Heart left ventricle (tissue), 16 donors: Measurements from ENCODE around the gene SLC35D3. TPM values are rescaled to one million over a fixed set of nuclear protein-coding genes. Genes with fewer than 3 reads are reported as not detected.

ENCODE experiments used
- ATAC-seq, 4 donors: fragments of 200-7000 bp; cut with Tn5 transposase; one replicate each; pipeline ENCODE4 v1.9.1; 2020 to 2022; ENCODE audit warnings: moderate library complexity in 4 of 4, mild to moderate bottlenecking in 3 of 4, moderate number of reproducible peaks in 1 of 4
- DNase-seq, 5 donors: peaks; one replicate each; pipeline ENCODE4 v3.0.0-alpha.2; 2020
- H3K27ac ChIP-seq, 12 donors: fragments of 200-600 bp; sonication (generic) in 4 of 12; one replicate each; pipeline versions ENCODE4 v1.5.0 to v1.8.0; 2016 to 2022; ENCODE audit warnings: mild to moderate bottlenecking in 2 of 12
- H3K27me3 ChIP-seq, 9 donors: fragments of 200-600 bp; sonication (generic) in 2 of 9; one replicate each; pipeline versions ENCODE4 v1.5.1 to v1.8.0; 2016 to 2022; ENCODE audit warnings: mild to moderate bottlenecking in 3 of 9
- H3K36me3 ChIP-seq, 9 donors: fragments of 200-600 bp; sonication (generic) in 2 of 9; one replicate each; pipeline versions ENCODE4 v1.5.0 to v1.8.0; 2018 to 2022; ENCODE audit warnings: mild to moderate bottlenecking in 2 of 9
- H3K4me1 ChIP-seq, 12 donors: fragments of 200-600 bp; sonication (generic) in 4 of 12; one replicate each; pipeline versions ENCODE4 v1.5.0 to v1.8.0; 2016 to 2022; ENCODE audit warnings: mild to moderate bottlenecking in 3 of 12
- H3K4me3 ChIP-seq, 12 donors: fragments of 200-600 bp; sonication (generic) in 4 of 12; one replicate each; pipeline versions ENCODE4 v1.5.0 to v1.8.0; 2017 to 2022; ENCODE audit warnings: mild to moderate bottlenecking in 9 of 12, moderate library complexity in 4 of 12
- H3K9me3 ChIP-seq, 12 donors: fragments of 200-600 bp; sonication (generic) in 4 of 12; one replicate each; pipeline versions ENCODE4 v1.5.0 to v1.8.0; 2016 to 2022; ENCODE audit warnings: mild to moderate bottlenecking in 1 of 12
- POLR2A ChIP-seq, 2 donors: fragments of 450-650 bp; IDR thresholded peaks; one replicate each; pipeline ENCODE4 v1.6.1; 2017; ENCODE audit warnings: antibody characterized with exemption in 2 of 2, mild to moderate bottlenecking in 2 of 2, moderate library complexity in 2 of 2
- WGBS, 4 donors: extraction: QIAGEN DNeasy Blood & Tissue Kit in 2 of 4; methylation state at CpG; one replicate each; pipeline versions ENCODE4 v1.1.5 to v1.1.7; 2013 to 2018; 5-methylcytosine and 5-hydroxymethylcytosine counted together
- intact Hi-C, 10 donors: fragments of 100-400 bp; cut with DNase I; formaldehyde crosslinking; loops; one replicate each; pipeline versions ENCODE4 v1.11.1 to v1.14.2; 2022
- polyA plus RNA-seq, 2 donors: library from polyadenylated mRNA; stranded (reverse); fragments of 200-250 nt; gene quantifications; one replicate each; pipeline ENCODE4 v1.2.3, GENCODE V29; 2013
- total RNA-seq, 9 donors: library from RNA; depleted of rRNA in 2 of 9; stranded (reverse); fragments of >200 nt in 2 of 9; fragmentation: NEBNext Ultra II Directional in 3 of 9; extraction: Animal tissue kit (Norgen Biotek cat#: 25700) in 3 of 9; gene quantifications; one replicate each; pipeline versions ENCODE4 v1.1.0 to v1.2.4, GENCODE V29; 2016 to 2023
- TF ChIP-seq, protein P1 (sequence below), 12 donors: fragments of 200-600 bp; sonication (generic) in 4 of 12; IDR thresholded peaks; one replicate each; pipeline versions ENCODE4 v1.5.0 to v1.8.0; 2018 to 2022; ENCODE audit warnings: antibody characterized with exemption in 12 of 12, mild to moderate bottlenecking in 5 of 12
- donor health status: ischemic (EF 13 %, LVEDD 7.1; RV severe dilation, severe dysfunction).
- donor health status: healthy with polysubstance abuse.
- donor health status: DM: no; HTN: yes; CAD: no.
- donor health status: DM: no; HTN: no; CAD: no.
- donor health status: ischemic (EF 25% LVEDD 6.9; RV normal size, moderate dysfunction).
- donor health status: ischemic (EF 25% LVEDD 5.7; RV mildly dilated, moderate dysfunction).
- donor health status: healthy.
- donor health status: DM: yes; HTN: yes; CAD: no.
- donor health status: ischemic (EF 35%, LVEDD 5.7; RV mildly dilated, moderate dysfunction).
- donor health status: nonischemic (EF 11% LVEDD 7.7; RV severe dilation, severe dysfunction).
- donor health status: DM: yes; HTN: yes; CAD: no.
- donor health status: PGD.
- donor health status: ischemic (EF 29% LVEDD 5.4; RV normal size, mild dysfunction).
- donor health status: nonischemic (EF 23%, LVEDD 6.1; RV moderate dilation, normal function).

Gene SLC35D3
- total and polyA plus RNA-seq, 11 donors: 0.03 to 0.16 TPM; not detected in 9

DNA sequence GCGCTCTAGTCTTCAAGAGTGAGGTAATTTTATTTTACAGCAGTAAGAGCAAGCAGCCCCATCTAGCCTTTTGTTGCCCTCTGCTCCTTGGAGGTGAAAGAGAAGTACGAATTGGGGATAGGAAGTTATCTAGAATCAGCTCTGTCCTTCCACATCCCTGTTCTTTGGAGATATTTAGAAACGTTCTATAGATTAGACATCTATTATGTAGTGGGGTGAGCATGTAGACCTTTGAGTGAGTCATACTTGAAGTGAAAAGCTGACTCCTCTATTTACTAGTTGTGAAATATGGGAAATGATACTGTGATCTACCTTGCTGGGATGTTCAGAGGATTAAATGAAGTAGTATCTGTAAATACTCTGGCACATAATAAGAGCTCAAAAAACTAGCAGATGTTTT lies 36.0 kb upstream of the SLC35D3 start:
- Histone ChIP-seq H3K27ac (no peak overlapping the region), H3K36me3 (peaks cover 0 to 4% (median 0%) of the 10 kb centered on the region in 9 donors), H3K27me3 (no peaks in the 10 kb centered on the region), H3K4me3 (no peak overlapping the region), H3K9me3 (no peaks in the 10 kb centered on the region), H3K4me1 (peaks cover 0 to 5% (median 0%) of the 10 kb centered on the region in 12 donors)
- ATAC-seq (no peak), DNase-seq (no peak)
- intact Hi-C loops: no loop called here
- no peak for TF ChIP-seq POLR2A (IDR thresholded peaks at IDR 0.05)
- TF ChIP-seq, protein P1, sequence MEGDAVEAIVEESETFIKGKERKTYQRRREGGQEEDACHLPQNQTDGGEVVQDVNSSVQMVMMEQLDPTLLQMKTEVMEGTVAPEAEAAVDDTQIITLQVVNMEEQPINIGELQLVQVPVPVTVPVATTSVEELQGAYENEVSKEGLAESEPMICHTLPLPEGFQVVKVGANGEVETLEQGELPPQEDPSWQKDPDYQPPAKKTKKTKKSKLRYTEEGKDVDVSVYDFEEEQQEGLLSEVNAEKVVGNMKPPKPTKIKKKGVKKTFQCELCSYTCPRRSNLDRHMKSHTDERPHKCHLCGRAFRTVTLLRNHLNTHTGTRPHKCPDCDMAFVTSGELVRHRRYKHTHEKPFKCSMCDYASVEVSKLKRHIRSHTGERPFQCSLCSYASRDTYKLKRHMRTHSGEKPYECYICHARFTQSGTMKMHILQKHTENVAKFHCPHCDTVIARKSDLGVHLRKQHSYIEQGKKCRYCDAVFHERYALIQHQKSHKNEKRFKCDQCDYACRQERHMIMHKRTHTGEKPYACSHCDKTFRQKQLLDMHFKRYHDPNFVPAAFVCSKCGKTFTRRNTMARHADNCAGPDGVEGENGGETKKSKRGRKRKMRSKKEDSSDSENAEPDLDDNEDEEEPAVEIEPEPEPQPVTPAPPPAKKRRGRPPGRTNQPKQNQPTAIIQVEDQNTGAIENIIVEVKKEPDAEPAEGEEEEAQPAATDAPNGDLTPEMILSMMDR (IDR thresholded peaks at IDR 0.05): no peak
- 76 to 88% (median 81%) methylated on average over 3 of the region's 3 CpGs for WGBS, 4 donors

DNA sequence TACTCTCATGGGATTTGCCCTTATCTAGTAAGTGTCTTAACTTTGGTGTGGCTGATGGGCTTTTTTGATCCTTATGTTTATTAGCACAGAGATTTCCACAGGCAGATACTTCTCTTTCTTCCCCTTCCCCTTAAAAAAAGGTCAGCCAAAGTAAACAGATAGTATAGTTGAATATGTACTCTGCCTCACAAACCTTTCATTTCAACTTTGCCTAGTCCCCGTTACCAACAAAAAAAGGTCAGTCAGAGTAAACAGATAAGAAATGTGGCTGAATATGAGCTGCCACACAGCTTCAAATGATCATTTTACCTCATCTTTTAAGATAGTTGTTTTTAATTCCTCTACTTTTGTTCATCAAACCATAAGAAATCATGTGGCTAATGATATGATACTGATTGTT lies 34.1 kb upstream of the SLC35D3 start:
- ATAC-seq (no peak), DNase-seq (no peak)
- H3K9me3 ChIP-seq: no peaks in the 10 kb centered on the region
- intact Hi-C loops: no loop called here
- 0 to 48% (median 34%) methylated on average over 1 of the region's 1 CpG for WGBS, 4 donors
- no peak overlapping the region for H3K27ac ChIP-seq
- H3K27me3 ChIP-seq: no peaks in the 10 kb centered on the region
- peaks cover 0 to 4% (median 0%) of the 10 kb centered on the region in 9 donors for H3K36me3 ChIP-seq
- TF ChIP-seq, protein P1 (IDR thresholded peaks at IDR 0.05): no peak
- TF ChIP-seq POLR2A (IDR thresholded peaks at IDR 0.05): no peak
- peaks cover 0 to 5% (median 0%) of the 10 kb centered on the region in 12 donors for H3K4me1 ChIP-seq
- H3K4me3 ChIP-seq: no peak overlapping the region

DNA sequence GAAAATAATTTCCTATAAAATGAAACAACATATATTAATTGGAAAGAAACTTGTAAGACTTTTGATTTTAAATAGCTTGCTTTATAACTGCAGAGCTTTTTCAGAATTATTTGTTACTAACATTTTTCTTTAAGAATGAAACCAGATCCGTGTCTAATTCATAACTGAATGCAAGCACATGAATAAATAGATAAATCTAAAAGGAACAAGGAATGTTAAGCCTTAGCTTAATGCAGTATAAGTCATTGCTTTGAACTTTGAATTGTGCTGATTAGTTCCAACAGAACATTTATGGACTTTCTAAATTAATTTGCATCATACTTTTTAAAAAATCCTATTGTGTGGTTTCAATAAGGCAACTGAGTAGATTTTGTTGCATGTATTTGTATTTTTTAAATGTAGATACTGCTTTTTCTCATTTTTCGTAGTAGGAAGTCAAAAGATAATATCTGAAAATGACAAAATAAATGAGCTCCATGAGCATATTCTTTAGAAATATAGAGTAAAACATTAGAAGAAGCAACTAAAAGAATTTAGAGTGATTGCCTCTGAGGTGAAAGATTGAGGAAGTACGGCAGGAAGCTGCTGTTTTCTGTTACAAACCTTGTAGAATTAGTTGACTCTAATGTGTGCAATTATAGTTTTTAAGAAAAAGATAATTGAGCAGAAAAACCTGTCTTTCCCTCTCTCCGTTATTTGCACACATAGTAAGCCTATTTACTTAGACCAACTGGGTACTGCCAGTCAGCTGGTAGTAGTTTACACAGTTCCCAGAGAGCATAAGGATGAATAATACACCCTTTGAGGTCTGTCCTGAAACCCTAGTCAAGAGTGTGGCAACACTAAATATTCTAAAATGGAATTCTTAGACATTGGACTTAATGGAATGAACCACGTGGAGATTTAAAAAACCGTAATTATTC lies 32.6 kb upstream of the SLC35D3 start:
- no peak for DNase-seq
- peaks cover 0 to 5% (median 0%) of the 10 kb centered on the region in 12 donors for H3K4me1 ChIP-seq
- no peaks in the 10 kb centered on the region for H3K9me3 ChIP-seq
- intact Hi-C loops: no loop called here
- no peak overlapping the region for H3K4me3 ChIP-seq
- ATAC-seq: no peak
- TF ChIP-seq POLR2A (IDR thresholded peaks at IDR 0.05): no peak
- TF ChIP-seq, protein P1 (IDR thresholded peaks at IDR 0.05): no peak
- no peaks in the 10 kb centered on the region for H3K27me3 ChIP-seq
- 82 to 87% (median 85%) methylated on average over 6 of the region's 6 CpGs for WGBS, 4 donors
- peaks cover 0 to 6% (median 0%) of the 10 kb centered on the region in 9 donors for H3K36me3 ChIP-seq
- no peak overlapping the region for H3K27ac ChIP-seq

DNA sequence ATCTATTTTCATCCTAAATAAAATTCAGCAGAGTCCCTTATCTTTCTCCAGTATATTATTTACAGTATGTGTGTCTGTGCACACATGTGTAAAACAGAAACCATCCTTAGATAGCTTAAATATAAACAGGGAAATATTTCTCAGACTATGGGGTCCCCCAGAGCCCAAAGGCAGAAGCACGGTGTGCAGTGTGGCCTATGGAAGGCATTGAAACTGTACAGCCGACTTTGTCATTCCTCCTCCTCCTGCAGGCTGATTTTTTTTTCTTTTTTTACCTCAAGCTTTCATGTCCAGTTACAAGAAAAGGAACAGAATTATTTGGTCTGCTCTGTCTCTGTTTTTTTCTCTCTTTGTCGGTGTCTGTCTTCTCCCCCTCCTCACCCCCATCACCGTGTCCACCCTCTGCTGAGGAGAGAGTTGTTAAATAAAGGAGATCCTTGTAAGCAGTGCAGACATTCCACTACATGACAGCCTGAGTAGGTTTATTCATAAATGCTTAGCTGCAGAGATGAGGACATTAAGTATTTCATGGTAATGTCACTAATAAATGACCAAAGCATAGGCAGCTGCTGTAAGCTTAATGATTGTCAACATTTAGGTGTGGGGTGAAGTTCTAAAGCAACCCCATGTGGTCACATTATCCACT lies 31.8 kb upstream of the SLC35D3 start:
- Histone ChIP-seq H3K4me1 (peaks cover 0 to 5% (median 0%) of the 10 kb centered on the region in 12 donors), H3K4me3 (no peak overlapping the region), H3K27me3 (no peaks in the 10 kb centered on the region), H3K36me3 (peaks cover 0 to 6% (median 0%) of the 10 kb centered on the region in 9 donors), H3K27ac (no peak overlapping the region), H3K9me3 (no peaks in the 10 kb centered on the region)
- intact Hi-C loops: no loop called here
- ATAC-seq (no peak), DNase-seq (no peak)
- TF ChIP-seq, protein P1 (IDR thresholded peaks at IDR 0.05): no peak
- no peak for TF ChIP-seq POLR2A (IDR thresholded peaks at IDR 0.05)
- 71 to 79% (median 74%) methylated on average over 4 of the region's 4 CpGs for WGBS, 4 donors
